IPS-18c (cell line): ENCODE results near the gene NMBR.
A peak's percentile ranks its signal among the peaks of the same experiment; 100 is the strongest.
"Not testable (repeated sequence)": the region's sequence is repeated elsewhere in the genome, so short reads cannot be mapped to it uniquely, and the experiment has no call there.

Experiments used
- H3K4me3 ChIP-seq: 2 replicates; pipeline ENCODE4 v1.7.0; 2013; ENCODE audit warnings: low read depth, mild to moderate bottlenecking, low read length, moderate library complexity; ENCODE audit not compliant: insufficient read depth
- H3K9me3 ChIP-seq: one replicate; pipeline ENCODE4 v1.6.1; 2013; ENCODE audit warnings: mild to moderate bottlenecking, low read length, moderate library complexity; ENCODE audit not compliant: control insufficient read depth, insufficient read depth

NMBR gene

DNA sequence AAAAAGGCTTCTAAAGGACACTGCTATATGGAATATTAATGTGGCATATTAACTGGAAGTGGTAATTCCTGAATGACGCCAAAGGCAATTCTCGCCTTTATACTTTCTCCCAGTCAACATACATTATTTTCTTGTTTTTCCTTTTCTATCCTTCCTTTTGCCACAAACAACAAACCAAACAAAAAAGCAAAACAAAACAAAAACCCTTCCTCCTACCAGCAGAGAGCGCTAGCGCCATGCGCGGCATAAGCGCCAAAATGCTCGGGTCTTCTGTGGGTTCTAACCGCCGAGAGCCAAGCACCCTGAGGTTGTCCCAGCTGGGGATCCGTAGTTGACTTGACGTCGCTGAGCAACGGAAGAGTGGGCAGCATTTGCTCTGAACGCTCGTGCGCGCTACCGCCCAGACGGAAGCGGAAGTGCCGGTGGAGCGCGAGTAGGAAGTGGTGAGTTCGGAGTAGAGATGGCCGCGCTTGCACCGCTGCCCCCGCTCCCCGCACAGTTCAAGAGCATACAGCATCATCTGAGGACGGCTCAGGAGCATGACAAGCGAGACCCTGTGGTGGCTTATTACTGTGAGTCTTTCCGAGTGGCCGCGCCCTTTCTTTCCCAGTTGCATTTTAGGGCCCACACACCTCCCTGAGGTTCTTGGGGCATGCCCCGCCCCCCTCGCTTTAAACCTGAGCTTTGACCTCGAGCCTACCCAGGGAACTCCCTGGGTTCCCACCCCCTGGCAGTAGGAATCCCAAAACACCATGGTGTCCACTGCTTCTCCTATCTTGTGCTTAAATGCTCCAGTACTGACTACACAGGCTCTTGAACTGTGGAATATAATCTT is at the start of gene NMBR, which contains the start of gene VTA1:
NMBR (minus strand) TSS at position 295 of the 835 bp plus-strand sequence. CDS start 58,464 bp downstream, outside the sequence.
VTA1 (plus strand) TSS at position 436 of the 835 bp plus-strand sequence; CDS start at position 461, 25 bp downstream.
- H3K4me3 ChIP-seq = peak within 1 kb of the TSS; percentile 89
- no peaks in the 10 kb centered on the region for H3K9me3 ChIP-seq

DNA sequence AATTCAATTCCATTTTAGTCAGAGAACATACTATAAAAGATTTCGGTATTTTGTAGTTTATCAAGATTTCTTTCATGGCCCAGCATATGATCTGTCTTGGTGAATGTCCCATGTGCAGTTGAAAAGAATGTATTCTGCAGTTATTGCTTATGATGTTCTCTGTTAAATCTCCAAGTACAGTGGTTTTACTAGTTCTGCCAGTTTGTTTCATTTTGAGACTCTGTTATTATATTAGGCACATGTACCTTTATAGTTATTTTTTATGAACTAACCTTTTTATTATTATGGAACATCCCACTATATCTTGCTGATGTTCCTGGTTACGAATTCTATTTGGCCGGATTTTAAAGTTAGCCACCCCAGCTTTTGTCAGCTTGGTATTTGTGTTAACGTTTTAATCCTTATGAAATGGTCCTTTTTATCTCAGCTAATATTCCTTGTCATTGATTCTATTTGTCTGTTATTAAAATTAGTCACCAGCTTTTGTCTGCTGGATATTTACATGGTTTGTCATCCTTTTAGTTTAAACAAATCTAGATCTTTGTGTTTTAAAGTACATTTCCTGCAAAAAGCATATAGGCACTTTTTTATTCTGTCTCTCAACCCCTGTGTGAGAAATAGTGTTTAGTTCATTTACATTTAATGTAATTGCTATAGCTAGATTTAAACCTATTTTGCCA is 49.1 kb upstream of the NMBR start:
- Histone ChIP-seq H3K9me3 (no peaks in the 10 kb centered on the region), H3K4me3 (no peak overlapping the region)

DNA sequence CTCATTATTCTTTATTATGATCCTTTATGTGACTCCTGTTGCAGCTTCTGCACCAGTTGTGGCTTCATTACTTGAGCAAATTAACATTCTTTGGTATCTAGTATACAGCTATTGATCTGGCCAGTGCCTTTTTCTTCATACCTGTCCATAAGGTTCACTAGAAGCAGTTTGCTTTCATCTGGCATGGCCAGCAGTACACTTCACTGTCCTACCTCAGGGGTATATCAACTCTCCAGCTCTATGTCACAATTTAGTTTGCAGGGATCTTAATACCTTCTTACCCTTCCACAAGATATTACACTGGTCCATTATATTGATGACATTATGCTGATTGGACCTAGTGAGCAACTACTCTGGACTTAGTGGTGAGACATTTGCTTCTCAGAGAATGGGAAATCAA is 46.7 kb upstream of the NMBR start:
- no peak overlapping the region for H3K4me3 ChIP-seq
- no peaks in the 10 kb centered on the region for H3K9me3 ChIP-seq

DNA sequence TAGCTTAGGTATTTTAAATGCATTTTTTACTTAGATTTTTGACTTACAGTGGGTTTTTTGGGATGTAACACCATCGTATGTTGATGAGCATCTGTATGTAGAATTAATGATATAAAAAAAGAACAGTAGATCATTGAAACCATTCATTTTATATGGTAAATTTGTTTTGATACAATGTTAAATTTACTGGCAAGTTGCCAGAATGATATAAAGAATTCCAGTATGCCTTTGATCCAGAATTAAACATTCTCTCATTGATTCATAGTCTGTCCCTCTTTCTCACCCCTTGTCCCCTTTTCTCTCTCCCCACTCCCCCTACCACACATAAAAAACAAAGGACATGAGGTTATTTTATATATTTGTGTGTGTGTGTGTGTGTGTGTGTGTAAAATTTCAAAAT is 45.4 kb upstream of the NMBR start:
- Histone ChIP-seq H3K4me3 (no peak overlapping the region), H3K9me3 (no peaks in the 10 kb centered on the region)

DNA sequence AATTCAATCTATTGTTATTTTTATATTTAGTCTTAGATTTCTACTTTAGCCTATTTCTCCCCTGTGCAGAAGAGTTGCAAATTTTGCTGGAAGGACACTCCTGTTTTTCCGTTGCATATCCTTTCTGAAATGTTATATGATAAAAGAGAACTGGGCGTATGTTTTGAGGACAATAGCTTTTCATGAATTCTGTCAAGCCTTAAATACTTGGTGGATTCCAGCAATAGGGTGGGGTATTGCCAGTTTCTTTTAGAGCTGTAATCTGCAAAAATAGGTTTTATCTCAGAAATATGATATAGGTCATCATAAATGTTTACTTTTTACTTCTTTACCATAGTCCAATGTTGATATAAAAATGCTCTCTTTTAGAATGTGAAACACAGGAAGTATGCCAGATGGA is 42.1 kb upstream of the NMBR start:
- Histone ChIP-seq H3K9me3 (no peaks in the 10 kb centered on the region), H3K4me3 (no peak overlapping the region)

DNA sequence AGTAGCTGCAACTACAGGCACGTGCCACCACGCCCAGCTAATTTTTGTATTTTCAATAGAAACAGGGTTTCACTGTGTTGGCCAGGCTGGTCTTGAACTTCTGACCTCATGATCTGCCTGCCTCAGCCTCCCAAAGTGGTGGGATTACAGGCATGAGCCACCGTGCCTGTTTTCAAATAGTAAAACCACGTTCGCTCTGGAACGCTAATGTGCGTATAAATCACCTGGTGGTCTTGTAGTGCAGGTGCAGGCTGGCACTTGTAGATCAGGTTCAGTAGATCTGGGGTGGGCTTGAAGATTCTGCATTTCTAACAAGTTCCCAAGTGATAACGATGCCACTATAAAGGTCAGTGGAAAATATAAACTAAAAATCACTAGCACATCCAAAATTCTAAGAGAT is 41.4 kb upstream of the NMBR start:
- not testable (repeated sequence) for H3K4me3 ChIP-seq, H3K9me3 ChIP-seq

DNA sequence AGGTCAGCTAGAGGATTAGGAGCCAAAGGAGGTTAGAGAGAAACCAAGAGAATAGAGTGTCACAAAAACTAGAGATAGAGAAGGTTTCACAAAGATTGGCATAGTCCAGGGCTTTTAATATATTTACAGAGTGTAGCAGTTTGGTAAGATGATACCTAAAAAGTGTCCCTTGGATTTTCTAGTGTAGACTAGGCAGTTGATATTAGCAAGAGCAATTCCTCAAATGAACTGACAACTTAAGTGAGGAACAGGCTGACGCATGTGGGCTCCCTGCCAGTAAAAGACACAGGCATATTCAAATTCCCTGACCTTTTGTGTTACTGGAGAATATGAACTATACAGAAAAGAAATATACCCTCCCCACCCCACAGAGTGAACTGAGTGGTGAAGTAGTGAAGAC is 40.3 kb upstream of the NMBR start:
- no peak overlapping the region for H3K4me3 ChIP-seq
- no peaks in the 10 kb centered on the region for H3K9me3 ChIP-seq

DNA sequence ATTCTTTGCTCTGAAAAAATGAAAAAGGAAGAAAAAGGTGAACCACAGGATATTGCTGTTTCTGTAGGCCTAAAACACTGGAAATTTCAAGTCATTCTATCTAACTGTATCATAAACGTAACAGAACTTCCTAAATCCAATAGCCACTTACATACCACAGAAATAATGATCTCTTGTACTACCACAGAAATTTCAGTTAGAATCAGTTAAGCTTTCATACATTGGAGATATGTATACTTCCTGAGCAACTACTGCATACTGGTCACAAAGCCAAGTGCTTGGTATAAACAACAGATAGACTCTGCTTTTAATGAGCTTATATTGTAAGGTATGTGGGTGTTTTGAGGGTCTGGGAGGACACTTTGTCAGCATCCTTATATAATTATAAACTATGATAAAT is 38.7 kb upstream of the NMBR start:
- no peak overlapping the region for H3K4me3 ChIP-seq
- no peaks in the 10 kb centered on the region for H3K9me3 ChIP-seq

DNA sequence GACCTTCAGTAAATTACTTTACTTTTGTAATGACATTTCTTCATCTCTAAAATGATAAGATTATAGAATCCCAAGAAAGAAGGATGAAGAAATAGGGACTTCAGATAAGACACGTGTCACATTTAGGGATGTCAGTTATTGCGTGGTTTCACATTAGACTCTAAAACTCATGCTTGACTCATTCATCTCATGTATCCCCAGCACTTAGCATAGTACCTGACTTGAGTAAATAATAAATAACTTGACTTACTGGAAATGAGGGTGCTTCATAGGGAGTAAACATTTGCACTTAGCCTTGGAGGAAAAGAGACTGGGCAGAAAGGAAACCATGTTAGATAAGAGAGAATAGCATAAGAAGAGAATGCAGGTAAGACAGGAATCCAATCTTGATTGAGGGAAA is 37.4 kb upstream of the NMBR start:
- no peak overlapping the region for H3K4me3 ChIP-seq
- no peaks in the 10 kb centered on the region for H3K9me3 ChIP-seq

DNA sequence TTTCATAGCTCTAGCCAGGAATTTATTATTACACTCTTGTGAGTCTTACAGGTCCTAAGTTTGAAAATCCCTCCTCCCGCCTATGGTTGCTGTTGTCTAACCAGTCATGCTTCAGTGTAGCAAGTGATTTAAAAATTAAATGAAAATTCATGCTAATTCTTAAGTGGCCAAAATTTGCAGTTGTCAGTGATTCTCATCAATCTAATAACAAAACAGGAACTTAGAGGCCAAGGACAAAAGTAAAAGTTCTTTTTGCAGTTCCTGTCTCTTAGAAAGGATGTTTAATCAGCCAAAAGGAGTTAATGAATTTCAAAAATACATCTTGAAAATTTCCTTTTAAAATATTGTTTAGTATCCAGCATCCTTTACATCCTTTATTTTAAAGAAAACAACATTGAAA is 36.4 kb upstream of the NMBR start:
- Histone ChIP-seq H3K9me3 (no peaks in the 10 kb centered on the region), H3K4me3 (no peak overlapping the region)

DNA sequence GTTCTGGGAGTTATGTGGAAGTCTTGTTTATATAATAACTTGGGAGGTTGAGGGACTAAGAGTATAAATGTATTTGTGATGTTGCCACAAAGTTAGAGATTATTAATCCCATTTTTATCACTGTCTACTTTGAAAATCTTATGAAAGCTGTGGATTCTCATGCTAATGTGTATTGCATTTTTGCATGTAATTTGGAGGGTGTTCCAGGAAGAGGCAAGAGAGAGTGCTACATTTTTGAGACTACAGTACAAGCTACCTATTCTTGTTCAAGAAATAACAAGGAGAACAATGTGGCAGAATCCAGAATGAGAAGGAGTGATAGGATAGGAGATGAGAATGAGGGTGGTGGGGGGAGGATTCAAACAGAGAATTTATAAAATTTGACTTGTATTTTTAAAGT is 35.1 kb upstream of the NMBR start:
- no peaks in the 10 kb centered on the region for H3K9me3 ChIP-seq
- H3K4me3 ChIP-seq = no peak overlapping the region

DNA sequence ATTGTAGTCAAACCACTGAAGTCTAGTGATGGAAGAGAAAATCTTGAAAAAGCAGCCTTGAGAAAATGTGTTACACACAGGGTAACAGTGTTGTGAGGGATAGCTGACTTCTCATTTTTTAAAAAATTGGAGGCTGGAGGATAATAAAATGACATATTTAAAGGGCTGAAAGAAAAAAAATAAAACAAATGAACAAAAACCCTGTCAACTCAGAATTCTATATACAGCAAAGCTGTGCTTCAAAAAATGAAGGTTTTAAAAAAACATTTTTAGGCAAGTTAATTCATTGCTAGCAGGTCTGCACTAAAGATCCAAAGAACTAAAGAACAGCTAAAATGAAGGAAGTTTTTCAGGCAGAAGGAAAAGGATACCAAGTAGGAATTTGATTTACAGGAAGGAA is 31.2 kb upstream of the NMBR start:
- Histone ChIP-seq H3K4me3 (no peak overlapping the region), H3K9me3 (no peaks in the 10 kb centered on the region)

DNA sequence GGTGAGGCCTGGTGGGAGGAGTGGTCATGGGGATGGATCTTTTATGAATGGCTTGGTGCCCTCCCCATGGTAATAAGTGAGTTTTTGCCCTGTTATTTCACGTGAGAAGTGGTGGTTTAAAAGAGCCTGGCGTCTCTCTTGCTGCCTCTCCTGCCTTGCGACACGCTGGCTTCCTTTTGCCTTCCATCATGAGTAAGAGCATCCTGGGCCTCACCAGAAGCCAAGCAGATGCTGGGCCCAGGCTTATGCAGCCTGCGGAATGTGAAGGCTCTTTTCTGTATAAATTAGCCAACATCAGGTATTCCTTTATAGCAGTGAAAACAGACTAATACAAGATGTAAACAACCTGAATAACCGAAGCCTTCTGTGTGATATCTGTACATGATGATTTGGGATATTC is 27.8 kb upstream of the NMBR start:
- Histone ChIP-seq H3K9me3 (no peaks in the 10 kb centered on the region), H3K4me3 (no peak overlapping the region)

DNA sequence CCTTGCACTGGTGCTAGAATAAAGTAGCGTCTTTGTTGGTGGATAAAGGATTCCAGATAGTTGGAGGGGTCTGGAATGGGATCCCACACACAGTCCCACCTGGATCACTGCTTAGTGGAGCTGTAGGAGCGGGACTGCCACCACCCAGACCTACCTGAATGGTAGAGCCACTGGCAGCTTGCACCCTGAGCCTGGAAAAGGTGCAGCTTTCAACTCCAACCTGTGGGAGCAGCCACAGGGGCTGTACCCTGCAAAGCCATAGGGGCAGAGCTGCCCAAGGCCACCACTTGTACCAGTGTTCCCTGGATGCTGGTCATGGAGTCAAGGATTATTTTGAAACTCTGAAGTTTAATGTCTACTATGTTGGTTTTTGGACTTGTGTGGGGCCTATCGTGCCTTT is 27.1 kb upstream of the NMBR start:
- Histone ChIP-seq H3K9me3 (no peaks in the 10 kb centered on the region), H3K4me3 (no peak overlapping the region)

DNA sequence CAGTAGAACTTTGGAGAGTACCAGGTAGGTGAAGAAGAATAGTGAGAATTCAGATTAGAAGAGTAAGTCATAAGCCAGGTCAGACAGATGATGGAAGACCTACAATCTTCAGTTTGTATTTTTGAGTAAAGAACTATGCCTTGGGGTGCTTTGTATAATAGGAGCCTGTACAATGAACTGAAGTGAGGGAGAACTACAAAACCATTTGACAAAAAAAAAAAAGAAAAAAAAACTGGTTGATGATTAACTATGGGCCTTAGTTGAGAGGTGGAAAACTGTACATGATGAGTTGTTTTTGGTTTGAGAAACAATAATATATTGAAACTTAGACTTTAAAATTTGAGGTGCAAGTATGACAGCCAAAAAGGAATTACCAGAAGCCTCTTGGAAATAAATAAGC is 25.8 kb upstream of the NMBR start:
- H3K9me3 ChIP-seq = no peaks in the 10 kb centered on the region
- H3K4me3 ChIP-seq = no peak overlapping the region

DNA sequence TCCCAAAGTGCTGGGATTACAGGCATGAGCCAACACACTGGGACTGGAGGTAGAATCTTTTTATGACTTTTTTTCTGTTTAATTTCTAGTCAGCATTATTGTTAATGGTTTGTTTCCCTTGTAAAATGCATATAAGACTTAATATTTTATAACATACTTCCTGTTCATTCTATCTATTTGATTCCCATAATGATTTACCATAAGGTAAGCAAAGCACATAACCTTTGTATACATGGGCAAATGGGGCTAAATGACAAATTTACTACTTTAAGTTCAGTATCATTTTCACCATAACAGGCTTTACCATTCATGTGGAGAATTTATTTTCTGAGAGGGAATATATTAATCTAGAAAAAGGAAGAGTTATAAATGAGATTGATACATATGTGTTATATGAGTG is 24.4 kb upstream of the NMBR start:
- Histone ChIP-seq H3K4me3 (no peak overlapping the region), H3K9me3 (no peaks in the 10 kb centered on the region)

DNA sequence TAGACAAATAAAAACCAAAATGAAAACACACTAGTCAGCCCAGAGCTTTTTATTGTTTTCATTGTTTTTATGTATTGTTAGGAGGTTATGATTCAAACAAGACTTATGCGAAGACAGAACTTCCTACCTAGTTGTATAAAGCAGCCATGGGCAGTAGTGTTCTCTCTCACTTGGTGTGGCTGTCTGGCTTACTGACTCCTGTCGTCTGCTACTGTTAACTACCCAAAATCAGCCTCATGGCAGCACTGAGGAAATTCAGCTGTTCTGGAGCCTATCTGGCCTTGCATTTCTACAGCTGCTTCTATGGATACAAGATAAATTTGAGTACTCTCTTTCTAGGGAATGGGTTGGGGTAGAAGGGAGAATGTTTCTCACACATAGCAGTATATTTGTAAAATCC is 20.6 kb upstream of the NMBR start:
- no peak overlapping the region for H3K4me3 ChIP-seq
- no peaks in the 10 kb centered on the region for H3K9me3 ChIP-seq

DNA sequence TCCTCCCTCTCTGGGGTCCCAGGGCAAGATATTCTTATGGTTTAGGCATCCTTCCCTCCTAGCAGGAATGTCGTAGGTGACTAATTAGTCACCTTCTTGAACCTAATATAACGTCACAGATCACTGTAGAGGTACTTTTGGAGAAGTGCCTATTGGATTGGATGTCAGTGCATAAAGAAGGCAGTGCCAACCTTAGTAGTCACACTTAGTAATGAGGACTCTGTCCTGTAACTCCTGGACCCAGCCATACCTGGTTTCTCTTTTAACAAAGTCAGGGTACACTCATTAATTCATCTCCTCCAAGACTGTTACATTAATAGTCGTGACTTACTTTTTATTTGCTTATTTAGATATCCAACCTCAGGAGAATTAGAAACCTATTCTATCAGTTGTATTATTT is 20.1 kb upstream of the NMBR start:
- Histone ChIP-seq H3K9me3 (no peaks in the 10 kb centered on the region), H3K4me3 (no peak overlapping the region)
